Esophagus squamous epithelium (tissue), 5 donors: ENCODE data around the gene CFAP65. TPM values are rescaled to one million over a fixed set of nuclear protein-coding genes. Genes with fewer than 3 reads are reported as not detected.

Experiments
- DNase-seq: peaks from one replicate; lab custom pipeline; 2025; lab: John Stamatoyannopoulos, UW
- H3K27ac ChIP-seq, 4 donors: fragments of 200-600 bp; sonication (generic); one replicate each; pipeline ENCODE4 v1.5.1; 2016 to 2019; ENCODE audit warnings: mild to moderate bottlenecking in 1 of 4
- H3K27me3 ChIP-seq, 4 donors: fragments of 200-600 bp; sonication (generic); 1 replicate in 3 of 4; 2 replicates in 1 of 4; pipeline versions ENCODE4 v1.5.1 to v1.6.0; 2017 to 2021; ENCODE audit warnings: antibody characterized with exemption in 1 of 4
- H3K36me3 ChIP-seq, 3 donors: fragments of 200-600 bp; sonication (generic); one replicate each; pipeline ENCODE4 v1.5.1; 2016 to 2019
- H3K4me1 ChIP-seq, 3 donors: fragments of 200-600 bp; sonication (generic); one replicate each; pipeline ENCODE4 v1.5.1; 2017 to 2019
- H3K4me3 ChIP-seq, 4 donors: fragments of 200-600 bp; sonication (generic); 1 replicate in 3 of 4; 2 replicates in 1 of 4; pipeline ENCODE4 v1.5.1; 2016 to 2019; ENCODE audit warnings: mild to moderate bottlenecking in 2 of 4, moderate library complexity in 1 of 4
- H3K9me3 ChIP-seq, 3 donors: fragments of 200-600 bp; sonication (generic); one replicate each; pipeline ENCODE4 v1.5.1; 2016 to 2019
- CTCF ChIP-seq, 6 experiments: fragments of 450-650 bp in 4 of 6; fragments of 200-600 bp in 2 of 6; sonication (generic) in 2 of 6; IDR thresholded peaks; one replicate each; pipeline ENCODE4 v1.5.1; 2016 to 2019; ENCODE audit warnings: antibody characterized with exemption in 6 of 6, mild to moderate bottlenecking in 4 of 6, moderate library complexity in 4 of 6
- POLR2A ChIP-seq, 4 donors: fragments of 450-650 bp; IDR thresholded peaks; one replicate each; pipeline ENCODE4 v1.6.1; 2017; ENCODE audit warnings: antibody characterized with exemption in 4 of 4, mild to moderate bottlenecking in 4 of 4, moderate library complexity in 3 of 4
- WGBS, 2 donors: methylation state at CpG; one replicate each; pipeline ENCODE4 v1.1.5; 2018; 5-methylcytosine and 5-hydroxymethylcytosine counted together
- intact Hi-C: fragments of 100-400 bp; cut with DNase I; formaldehyde crosslinking; loops from one replicate; pipeline ENCODE4 v1.15.0; 2022
- total RNA-seq, 4 donors: library from RNA; depleted of rRNA; stranded (reverse); fragments of >200 nt; gene quantifications; one replicate each; pipeline ENCODE4 v1.1.0, GENCODE V29; 2016
- donor health status: DM: yes; HTN: yes; CAD: no.

Gene CFAP65
- total RNA-seq, 4 donors from 2014 or later, result 0.19 TPM; not detected in 3

- peak overlapping the region in 3 of 4 donors; percentile 13 to 59 (median 31) for H3K4me3 ChIP-seq
- H3K27ac ChIP-seq, result no peak overlapping the region
- intact Hi-C loops, result no loop called here
- no peaks in the 10 kb centered on the region for H3K36me3 ChIP-seq
- WGBS, 2 donors, result 0 to 2% methylated on average over 1 to 21 of the region's 69 CpGs
- H3K9me3 ChIP-seq, result no peaks in the 10 kb centered on the region
- H3K4me1 ChIP-seq, result peaks cover 29 to 57% (median 35%) of the 10 kb centered on the region in 3 donors
- peaks cover 32 to 100% (median 59%) of the 10 kb centered on the region in 4 donors for H3K27me3 ChIP-seq
- no peak for TF ChIP-seq CTCF (IDR thresholded peaks at IDR 0.05)
- TF ChIP-seq POLR2A (IDR thresholded peaks at IDR 0.05), result no peak
- DNase-seq, result no peak
Observed at GRCh38 chr2:218981881-218982585, 59.3 kb downstream of the CFAP65 start.

GRCh38 chr2:218981390-218981880 lies 59.9 kb downstream of the CFAP65 start:
- TF ChIP-seq CTCF (IDR thresholded peaks at IDR 0.05) (no peak), POLR2A (IDR thresholded peaks at IDR 0.05) (no peak)
- intact Hi-C loops, result no loop called here

GRCh38 chr2:218980735-218981389 lies 60.5 kb downstream of the CFAP65 start:
- no peak overlapping the region for H3K27ac ChIP-seq
- H3K27me3 ChIP-seq, result peaks cover 32 to 100% (median 50%) of the 10 kb centered on the region in 4 donors
- H3K4me3 ChIP-seq, result peak overlapping the region in 2 of 4 donors; percentile 13 to 59
- TF ChIP-seq CTCF (IDR thresholded peaks at IDR 0.05) (no peak), POLR2A (IDR thresholded peaks at IDR 0.05) (no peak)
- H3K9me3 ChIP-seq, result no peaks in the 10 kb centered on the region
- DNase-seq, result no peak
- peaks cover 29 to 57% (median 35%) of the 10 kb centered on the region in 3 donors for H3K4me1 ChIP-seq
- no peaks in the 10 kb centered on the region for H3K36me3 ChIP-seq
- intact Hi-C loops, result no loop called here
- 5 to 6% methylated on average over 22 to 25 of the region's 26 CpGs for WGBS, 2 donors

More at GRCh38 chr2:218981390-218981880, 59.9 kb downstream of the CFAP65 start:
- 1 to 5% methylated on average over 5 to 20 of the region's 46 CpGs for WGBS, 2 donors
- H3K4me1 ChIP-seq, result peaks cover 29 to 57% (median 35%) of the 10 kb centered on the region in 3 donors
- H3K4me3 ChIP-seq, result peak overlapping the region in 3 of 4 donors; percentile 13 to 59 (median 31)
- no peak for DNase-seq
- no peaks in the 10 kb centered on the region for H3K9me3 ChIP-seq
- H3K27me3 ChIP-seq, result peaks cover 32 to 100% (median 55%) of the 10 kb centered on the region in 4 donors
- H3K36me3 ChIP-seq, result no peaks in the 10 kb centered on the region
- no peak overlapping the region for H3K27ac ChIP-seq

- H3K36me3 ChIP-seq, result no peaks in the 10 kb centered on the region
- no peak for DNase-seq
- H3K4me1 ChIP-seq, result peaks cover 28 to 51% (median 33%) of the 10 kb centered on the region in 3 donors
- intact Hi-C loops, result no loop called here
- peaks cover 32 to 100% (median 46%) of the 10 kb centered on the region in 4 donors for H3K27me3 ChIP-seq
- TF ChIP-seq CTCF (IDR thresholded peaks at IDR 0.05) (peak; percentile 79 to 94 (median 88)), POLR2A (IDR thresholded peaks at IDR 0.05) (no peak)
- no peak overlapping the region for H3K27ac ChIP-seq
- H3K4me3 ChIP-seq, result peak overlapping the region in 2 of 4 donors; percentile 0 to 52
- no peaks in the 10 kb centered on the region for H3K9me3 ChIP-seq
- WGBS, 2 donors, result 0 to 3% methylated on average over 16 to 20 of the region's 39 CpGs
Observed at GRCh38 chr2:218979846-218980734, 61.2 kb downstream of the CFAP65 start.
